ENCODE measurements around the gene MMEL1. TPM values are rescaled to one million over a fixed set of nuclear protein-coding genes. Genes with fewer than 3 reads are reported as not detected.

The MMEL1 gene
- total and polyA plus RNA-seq, 2 donors (not counting 1 experiment from before 2014, with no cell fraction given): 0.33 to 0.60 TPM

DNA sequence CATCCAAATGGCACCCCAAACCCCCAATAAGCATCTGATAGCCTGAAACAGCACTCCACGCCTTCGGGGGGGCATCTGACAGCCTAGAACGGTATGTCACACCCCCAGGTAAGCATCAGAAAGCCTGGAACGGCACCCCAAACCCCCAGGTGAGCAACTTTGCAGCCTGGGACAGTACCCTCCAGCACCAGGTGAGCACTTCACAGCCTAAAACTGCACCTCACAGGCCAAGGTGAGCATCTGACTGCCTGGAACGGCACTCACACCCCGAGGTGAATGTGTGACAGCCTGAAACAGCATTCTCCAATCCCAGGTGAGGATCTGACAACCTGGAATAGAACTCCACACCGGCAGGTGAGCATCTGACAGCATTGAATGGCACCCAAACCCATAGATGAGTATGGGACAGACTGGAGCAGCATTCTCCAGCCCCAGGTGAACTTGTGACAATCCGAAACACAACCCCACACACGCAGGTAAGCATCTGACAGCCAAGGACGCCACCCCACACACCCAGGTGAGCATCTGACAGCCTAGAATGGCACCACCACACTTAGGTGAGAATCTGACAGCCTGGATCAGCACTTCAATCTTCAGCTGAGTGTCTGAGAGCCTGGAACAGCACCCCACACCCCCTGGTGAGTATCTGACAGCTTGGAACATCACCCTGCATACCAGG lies 18.3 kb upstream of the MMEL1 start:
- H3K4me1 ChIP-seq (ENCODE audit: control insufficient read depth, extremely low read depth, insufficient read depth, low read length): no peaks in the 10 kb centered on the region
- no peak overlapping the region for H3K4me2 ChIP-seq (ENCODE audit: extremely low read depth, insufficient read depth, low read length)
- no peak overlapping the region for H2AFZ ChIP-seq (ENCODE audit: low read length)
- H4K20me1 ChIP-seq (ENCODE audit: control insufficient read depth, extremely low read depth, insufficient read depth, low read length): no peaks in the 10 kb centered on the region
- no peak overlapping the region for H3K4me3 ChIP-seq (replicated peaks in 1 of 4; ENCODE audit: control extremely low read depth in 1 of 4, insufficient read depth in 1 of 4, low read depth in 3 of 4, low read length in 4 of 4)
- no peaks in the 10 kb centered on the region for H3K36me3 ChIP-seq (ENCODE audit: control insufficient read depth, insufficient read depth, low read length)
- TF ChIP-seq EZH2 (IDR thresholded peaks at IDR 0.05; ENCODE audit: low read length, missing control alignments): no peak
- TF ChIP-seq, protein P1, sequence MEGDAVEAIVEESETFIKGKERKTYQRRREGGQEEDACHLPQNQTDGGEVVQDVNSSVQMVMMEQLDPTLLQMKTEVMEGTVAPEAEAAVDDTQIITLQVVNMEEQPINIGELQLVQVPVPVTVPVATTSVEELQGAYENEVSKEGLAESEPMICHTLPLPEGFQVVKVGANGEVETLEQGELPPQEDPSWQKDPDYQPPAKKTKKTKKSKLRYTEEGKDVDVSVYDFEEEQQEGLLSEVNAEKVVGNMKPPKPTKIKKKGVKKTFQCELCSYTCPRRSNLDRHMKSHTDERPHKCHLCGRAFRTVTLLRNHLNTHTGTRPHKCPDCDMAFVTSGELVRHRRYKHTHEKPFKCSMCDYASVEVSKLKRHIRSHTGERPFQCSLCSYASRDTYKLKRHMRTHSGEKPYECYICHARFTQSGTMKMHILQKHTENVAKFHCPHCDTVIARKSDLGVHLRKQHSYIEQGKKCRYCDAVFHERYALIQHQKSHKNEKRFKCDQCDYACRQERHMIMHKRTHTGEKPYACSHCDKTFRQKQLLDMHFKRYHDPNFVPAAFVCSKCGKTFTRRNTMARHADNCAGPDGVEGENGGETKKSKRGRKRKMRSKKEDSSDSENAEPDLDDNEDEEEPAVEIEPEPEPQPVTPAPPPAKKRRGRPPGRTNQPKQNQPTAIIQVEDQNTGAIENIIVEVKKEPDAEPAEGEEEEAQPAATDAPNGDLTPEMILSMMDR (conservative IDR thresholded peaks at IDR 0.05 in 1 of 2, IDR thresholded peaks at IDR 0.05 in 1 of 2; ENCODE audit: low read depth in 1 of 2, low read length in 2 of 2): no peak
- H3K9ac ChIP-seq (ENCODE audit: insufficient read depth, low read length): no peak overlapping the region
- no peak for DNase-seq (ENCODE audit: low read depth in 2 of 2)
- no peaks in the 10 kb centered on the region for H3K79me2 ChIP-seq (ENCODE audit: control insufficient read depth, insufficient read depth, low read length)
- H3K9me3 ChIP-seq (ENCODE audit: control insufficient read depth, insufficient read depth, low read depth, low read length): peaks cover 24% of the 10 kb centered on the region
- H3K27ac ChIP-seq (ENCODE audit: insufficient read depth, low read length): no peak overlapping the region
- H3K27me3 ChIP-seq (ENCODE audit: control insufficient read depth, insufficient read depth, low read length): no peaks in the 10 kb centered on the region

DNA sequence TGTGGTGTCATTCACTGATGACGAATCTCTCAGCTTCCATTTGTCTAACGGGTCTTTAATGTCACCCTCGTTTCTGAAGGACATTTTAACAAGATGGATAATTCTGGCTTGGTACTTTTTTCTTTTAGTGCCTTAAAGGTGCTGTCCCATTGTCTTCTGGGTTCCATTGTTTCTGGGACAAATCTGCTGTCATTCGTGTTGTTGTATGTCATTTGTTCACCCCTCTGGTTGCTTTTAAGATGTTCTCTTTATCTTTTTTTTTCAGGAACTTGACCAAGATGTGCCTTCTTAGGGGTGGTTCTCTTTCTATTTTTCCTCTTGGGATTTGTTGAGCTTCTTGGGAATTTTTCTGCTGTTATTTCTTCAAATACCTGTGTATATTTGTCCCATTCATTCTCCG lies 14.0 kb upstream of the MMEL1 start:
- no peaks in the 10 kb centered on the region for H3K9me3 ChIP-seq (ENCODE audit: control insufficient read depth, insufficient read depth, low read depth, low read length)
- no peak overlapping the region for H2AFZ ChIP-seq (ENCODE audit: low read length)
- H3K4me1 ChIP-seq (ENCODE audit: control insufficient read depth, extremely low read depth, insufficient read depth, low read length): peaks cover 1% of the 10 kb centered on the region
- no peak overlapping the region for H3K27ac ChIP-seq (ENCODE audit: insufficient read depth, low read length)
- H3K4me3 ChIP-seq (replicated peaks in 1 of 4; ENCODE audit: control extremely low read depth in 1 of 4, insufficient read depth in 1 of 4, low read depth in 3 of 4, low read length in 4 of 4): no peak overlapping the region
- H3K27me3 ChIP-seq (ENCODE audit: control insufficient read depth, insufficient read depth, low read length): no peaks in the 10 kb centered on the region
- DNase-seq (ENCODE audit: low read depth in 2 of 2): no peak
- no peaks in the 10 kb centered on the region for H3K79me2 ChIP-seq (ENCODE audit: control insufficient read depth, insufficient read depth, low read length)
- H3K36me3 ChIP-seq (ENCODE audit: control insufficient read depth, insufficient read depth, low read length): no peaks in the 10 kb centered on the region
- no peak for TF ChIP-seq EZH2 (IDR thresholded peaks at IDR 0.05; ENCODE audit: low read length, missing control alignments)
- TF ChIP-seq, protein P1 (conservative IDR thresholded peaks at IDR 0.05 in 1 of 2, IDR thresholded peaks at IDR 0.05 in 1 of 2; ENCODE audit: low read depth in 1 of 2, low read length in 2 of 2): no peak
- H3K9ac ChIP-seq (ENCODE audit: insufficient read depth, low read length): no peak overlapping the region
- H4K20me1 ChIP-seq (ENCODE audit: control insufficient read depth, extremely low read depth, insufficient read depth, low read length): no peaks in the 10 kb centered on the region
- H3K4me2 ChIP-seq (ENCODE audit: extremely low read depth, insufficient read depth, low read length): no peak overlapping the region

DNA sequence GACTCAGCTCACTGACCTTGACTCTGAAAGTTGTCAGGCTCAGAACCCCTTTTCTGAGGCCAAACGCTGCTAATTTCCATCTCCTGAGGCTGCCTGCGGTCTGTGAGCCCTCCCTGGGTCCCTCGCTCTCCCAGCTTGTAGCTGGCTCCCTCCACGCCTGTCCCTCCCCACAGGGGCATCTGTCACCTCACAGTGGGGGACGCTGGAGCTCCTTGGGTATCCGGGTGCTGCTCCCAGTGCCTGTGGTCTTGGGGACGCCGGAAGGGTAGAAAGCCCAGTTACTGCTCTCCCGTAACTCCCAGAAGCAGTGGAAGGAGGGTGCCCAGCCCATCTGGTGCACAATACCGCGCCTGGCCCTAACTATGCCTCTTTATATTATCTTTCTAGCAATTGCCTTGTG lies 13.0 kb upstream of the MMEL1 start:
- TF ChIP-seq, protein P1 (conservative IDR thresholded peaks at IDR 0.05 in 1 of 2, IDR thresholded peaks at IDR 0.05 in 1 of 2; ENCODE audit: low read depth in 1 of 2, low read length in 2 of 2): no peak
- no peak for TF ChIP-seq EZH2 (IDR thresholded peaks at IDR 0.05; ENCODE audit: low read length, missing control alignments)
- peaks cover 2% of the 10 kb centered on the region for H3K4me1 ChIP-seq (ENCODE audit: control insufficient read depth, extremely low read depth, insufficient read depth, low read length)
- no peak overlapping the region for H3K9ac ChIP-seq (ENCODE audit: insufficient read depth, low read length)
- H3K9me3 ChIP-seq (ENCODE audit: control insufficient read depth, insufficient read depth, low read depth, low read length): no peaks in the 10 kb centered on the region
- no peaks in the 10 kb centered on the region for H3K36me3 ChIP-seq (ENCODE audit: control insufficient read depth, insufficient read depth, low read length)
- H3K79me2 ChIP-seq (ENCODE audit: control insufficient read depth, insufficient read depth, low read length): no peaks in the 10 kb centered on the region
- no peak overlapping the region for H3K4me2 ChIP-seq (ENCODE audit: extremely low read depth, insufficient read depth, low read length)
- H3K27me3 ChIP-seq (ENCODE audit: control insufficient read depth, insufficient read depth, low read length): no peaks in the 10 kb centered on the region
- H3K27ac ChIP-seq (ENCODE audit: insufficient read depth, low read length): no peak overlapping the region
- H2AFZ ChIP-seq (ENCODE audit: low read length): no peak overlapping the region
- no peak overlapping the region for H3K4me3 ChIP-seq (replicated peaks in 1 of 4; ENCODE audit: control extremely low read depth in 1 of 4, insufficient read depth in 1 of 4, low read depth in 3 of 4, low read length in 4 of 4)
- no peak for DNase-seq (ENCODE audit: low read depth in 2 of 2)
- no peaks in the 10 kb centered on the region for H4K20me1 ChIP-seq (ENCODE audit: control insufficient read depth, extremely low read depth, insufficient read depth, low read length)

Data from fibroblast of lung (primary cell).